Stimulated activated CD8-positive, alpha-beta memory T cell treated with anti-CD3 and anti-CD28 coated beads, Interleukin-15, amount 100 ng/mL, for 48 hours (primary cell): ENCODE data around the gene IQSEC1.

Source experiments
- DNase-seq, 2 donors: peaks; one replicate each; pipeline ENCODE4 v3.0.0-alpha.2; 2020; ENCODE audit warnings: low read depth in 2 of 2

IQSEC1 gene

DNA sequence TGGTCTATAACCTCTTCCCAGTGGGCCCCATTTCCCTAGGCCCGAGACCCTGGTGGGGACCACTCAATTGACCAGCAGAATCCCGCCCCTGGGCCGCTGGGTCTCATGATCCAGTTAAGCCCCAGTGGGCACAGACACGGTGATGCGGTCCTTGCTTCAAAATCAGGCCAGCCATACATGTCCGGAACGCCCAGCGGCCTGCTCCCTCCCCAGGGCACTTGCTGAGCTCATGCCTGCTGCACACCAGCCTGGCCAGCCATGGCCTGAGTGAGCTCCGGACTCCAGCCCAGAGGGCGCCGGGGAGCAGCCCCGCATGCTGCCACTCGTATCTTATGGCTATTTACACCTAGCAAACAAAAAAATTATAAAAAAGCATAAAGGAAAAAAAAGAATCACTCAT lies 34.4 kb upstream of the IQSEC1 start:
- DNase-seq = no peak

GRCh38 chr3:13106308-13107001 lies 33.2 kb upstream of the IQSEC1 start:
- DNase-seq = no peak

- no peak for DNase-seq
Measured at GRCh38 chr3:13105896-13106250, 32.6 kb upstream of the IQSEC1 start.

DNA sequence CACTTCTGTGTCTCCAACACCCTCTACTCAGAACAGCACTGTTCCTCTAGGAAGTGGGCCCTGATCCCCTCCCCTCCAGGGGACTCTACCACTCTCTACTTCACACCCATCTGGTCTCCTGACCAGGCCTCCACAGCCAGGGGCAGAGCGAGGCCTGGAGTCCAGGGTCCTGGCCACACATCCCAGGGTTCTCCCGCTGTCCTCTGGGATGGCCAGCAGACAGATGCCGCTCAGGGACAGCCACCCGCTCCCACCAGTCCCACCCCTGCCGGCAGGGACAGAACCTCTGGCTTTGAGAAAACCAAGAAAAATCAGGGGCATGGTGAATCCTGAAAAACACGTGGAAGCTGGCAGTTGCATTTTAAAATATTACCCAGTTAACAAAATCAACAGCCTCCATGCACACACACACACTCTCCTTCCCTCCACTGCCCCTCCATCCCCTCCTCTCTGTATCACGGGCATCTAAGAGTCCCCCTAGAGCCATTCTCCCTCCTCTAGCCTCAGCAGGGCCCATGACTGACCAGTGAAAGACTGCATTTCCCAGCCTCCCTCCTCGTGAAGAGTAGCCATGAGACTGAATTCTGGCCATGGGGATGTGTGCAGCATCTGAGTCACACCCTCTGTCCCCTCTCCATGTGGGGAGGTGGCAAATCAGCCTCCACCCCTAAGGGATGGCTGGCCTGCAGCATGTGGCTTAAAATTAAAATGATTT lies 32.1 kb upstream of the IQSEC1 start:
- DNase-seq = no peak

DNA sequence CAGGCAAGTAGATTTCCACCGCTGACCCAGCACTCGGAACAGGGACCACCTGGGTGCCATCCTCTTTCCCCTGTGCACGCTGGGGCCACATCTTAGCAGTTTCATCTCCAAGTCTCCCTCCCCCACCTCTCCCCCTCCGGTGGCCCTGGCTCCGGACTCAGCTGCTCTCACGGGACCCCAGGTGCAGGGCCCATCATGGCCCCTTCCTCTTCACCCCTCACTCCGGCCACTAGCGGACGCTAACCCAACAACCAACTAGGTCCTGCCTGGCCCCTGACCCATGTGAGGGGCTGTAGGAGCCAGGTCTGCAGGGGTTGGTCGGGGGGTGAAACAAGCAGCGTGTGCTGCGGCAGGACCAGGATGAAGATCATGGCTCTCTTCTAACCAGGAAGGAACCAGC lies 31.3 kb upstream of the IQSEC1 start:
- no peak for DNase-seq

DNA sequence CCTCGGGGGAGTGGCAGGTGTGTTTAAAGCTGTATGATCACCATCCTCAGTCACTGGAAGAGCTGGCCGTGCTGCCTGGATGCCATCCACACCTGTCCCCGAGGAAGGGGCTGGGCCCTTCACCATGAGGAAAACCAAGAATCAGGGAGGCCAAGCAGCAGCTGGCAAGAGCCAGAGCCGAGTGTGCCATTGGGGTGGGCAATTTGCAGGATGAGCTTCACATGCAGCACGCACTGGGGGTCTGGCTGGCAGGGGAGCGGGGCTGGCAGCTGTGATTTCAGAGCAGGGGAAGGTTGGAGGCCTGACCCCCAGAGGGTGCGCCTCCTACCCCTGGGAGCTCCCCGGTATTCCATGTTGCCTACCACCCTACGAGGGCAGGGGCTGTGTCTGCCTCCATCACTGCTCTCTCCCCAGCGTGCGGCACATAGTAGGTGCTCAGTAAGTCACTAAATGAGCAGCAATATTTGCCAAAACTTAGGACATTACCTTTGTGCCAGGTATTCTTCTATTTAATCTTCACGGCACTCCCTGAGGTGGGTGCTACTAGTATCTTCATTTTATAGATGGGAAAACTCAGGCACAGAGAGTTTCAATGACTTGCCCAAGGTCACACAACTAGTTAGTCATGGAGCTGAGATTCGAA lies 30.3 kb upstream of the IQSEC1 start:
- DNase-seq = no peak

- DNase-seq = no peak
Measured at GRCh38 chr3:13102386-13103345, 29.4 kb upstream of the IQSEC1 start.

DNA sequence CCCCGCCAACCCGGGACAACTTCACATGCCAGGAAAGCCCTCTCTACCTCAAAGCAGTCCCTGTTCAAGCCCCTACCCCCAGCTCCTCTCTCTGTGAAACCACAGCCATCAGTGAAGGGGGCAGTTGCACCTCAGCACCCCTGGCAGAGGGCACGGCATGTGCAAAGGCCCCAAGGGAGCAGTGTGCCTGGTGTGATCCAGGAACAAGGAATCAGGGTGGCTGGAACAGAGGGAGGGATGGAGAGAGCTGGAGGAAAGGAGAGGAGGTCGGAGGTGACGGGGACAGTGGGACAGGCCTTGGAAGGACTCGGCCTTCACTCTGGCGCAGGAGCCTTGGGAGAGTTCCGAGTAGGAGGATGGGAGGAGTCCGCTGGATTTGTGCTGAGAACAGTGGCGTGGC lies 26.5 kb upstream of the IQSEC1 start:
- DNase-seq = no peak

- no peak for DNase-seq
Measured at GRCh38 chr3:13098192-13098988, 25.2 kb upstream of the IQSEC1 start.

DNA sequence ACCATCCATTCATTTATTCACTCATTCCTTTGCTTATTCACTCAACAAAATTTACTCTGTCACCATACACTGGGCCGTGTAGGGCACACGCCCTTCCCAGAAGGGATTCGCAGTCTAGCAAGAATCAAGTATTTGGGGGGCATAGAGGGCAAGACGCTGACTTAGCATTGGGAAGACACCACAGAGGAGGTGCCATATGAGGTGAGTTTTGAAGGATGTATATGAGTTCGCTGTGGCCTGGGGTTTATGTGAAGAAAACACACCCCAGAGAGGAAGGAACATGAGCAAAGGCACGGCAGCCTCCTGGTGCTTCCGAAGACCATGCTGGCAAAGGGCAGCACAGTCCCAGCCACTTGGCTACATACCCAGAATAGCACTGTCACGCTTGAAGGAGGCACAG lies 23.1 kb upstream of the IQSEC1 start:
- no peak for DNase-seq

- no peak for DNase-seq
Measured at GRCh38 chr3:13095408-13095937, 22.2 kb upstream of the IQSEC1 start.

GRCh38 chr3:13093687-13094086 lies 20.5 kb upstream of the IQSEC1 start:
- DNase-seq = no peak

DNA sequence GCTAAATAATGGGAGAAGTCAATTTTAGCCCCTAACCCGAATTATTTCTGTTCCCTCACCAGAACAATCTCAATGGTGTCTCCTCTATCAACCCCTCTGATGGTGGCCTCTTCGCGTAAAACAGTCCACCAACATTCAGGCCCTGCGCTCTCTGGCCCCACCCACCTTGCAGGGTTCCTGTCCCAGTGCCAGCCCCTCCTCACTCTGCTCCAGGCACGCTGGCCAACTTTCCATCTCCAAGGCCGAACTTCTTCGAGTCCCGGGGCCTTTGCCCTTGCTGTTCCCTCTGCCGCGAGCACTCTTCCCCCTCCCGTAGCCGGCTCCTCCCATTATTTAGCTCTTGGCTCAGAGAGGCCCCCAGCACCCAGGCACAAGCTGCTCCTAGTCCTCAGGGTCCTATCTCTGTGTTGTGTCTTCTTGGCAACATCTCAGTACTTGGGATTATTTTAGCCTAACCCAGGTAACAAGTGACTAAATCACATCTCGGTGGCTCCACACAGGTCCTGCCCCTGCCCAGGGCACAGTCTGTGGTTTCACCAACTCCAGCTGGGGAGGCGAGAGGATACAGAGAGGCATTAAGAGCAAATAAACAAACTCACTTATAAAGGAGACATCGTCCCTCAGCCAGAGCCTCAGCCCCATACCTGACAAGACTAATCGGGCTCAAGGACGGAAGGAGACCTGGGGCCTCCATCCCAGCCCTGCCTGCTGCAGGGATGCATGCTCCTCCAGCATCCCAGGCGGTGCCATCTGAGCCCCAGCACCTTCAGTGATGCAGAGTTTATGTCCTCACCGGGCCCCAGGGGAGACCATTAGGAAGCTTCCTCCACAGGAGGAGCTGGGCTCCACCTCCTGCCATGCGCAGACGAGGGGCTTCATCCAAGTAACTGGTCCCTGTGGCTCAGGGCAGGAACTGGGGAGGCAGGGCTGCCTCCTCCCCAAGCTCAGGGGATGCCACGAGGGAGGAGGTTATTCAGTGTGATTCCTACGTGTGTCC lies 19.7 kb upstream of the IQSEC1 start:
- no peak for DNase-seq

DNA sequence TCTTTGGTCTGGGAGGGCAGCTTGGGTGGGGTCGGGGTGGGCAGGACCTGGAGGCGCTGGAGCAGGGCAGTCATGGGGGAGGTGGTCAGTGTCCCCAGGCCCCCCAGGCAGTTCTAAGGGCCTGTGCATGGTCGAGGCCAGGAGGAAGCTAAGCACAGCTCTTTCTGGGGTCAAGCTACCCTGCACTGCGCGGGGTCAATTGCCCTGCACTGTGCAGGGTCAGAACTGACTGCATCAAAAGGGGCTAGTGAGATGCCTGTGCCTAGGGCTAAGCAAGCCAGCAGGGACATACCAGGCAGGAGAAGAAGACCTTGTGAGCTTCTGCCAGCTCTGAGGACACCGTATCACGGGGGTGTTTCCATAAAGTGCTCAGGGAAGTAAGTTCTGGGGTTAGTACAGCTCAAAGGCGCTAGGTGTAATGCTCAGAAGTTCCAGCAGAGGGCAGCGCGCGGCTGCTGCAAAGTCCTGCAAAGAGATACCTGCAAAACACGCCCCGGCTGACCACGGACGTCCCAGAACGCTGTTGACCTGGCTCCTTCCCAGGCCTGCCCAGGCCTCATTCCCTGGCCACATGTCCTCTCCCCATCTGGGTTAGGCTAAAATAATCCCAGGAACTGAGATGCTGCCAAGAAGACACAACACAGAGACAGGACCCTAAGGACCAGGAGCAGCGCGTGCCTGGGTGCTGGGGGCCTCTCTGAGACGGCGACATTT lies 18.8 kb upstream of the IQSEC1 start:
- peak; percentile 56 to 64 for DNase-seq

GRCh38 chr3:13088028-13089006 lies 15.1 kb upstream of the IQSEC1 start:
- no peak for DNase-seq

- DNase-seq = no peak
Measured at GRCh38 chr3:13087320-13087990, 14.2 kb upstream of the IQSEC1 start.

DNA sequence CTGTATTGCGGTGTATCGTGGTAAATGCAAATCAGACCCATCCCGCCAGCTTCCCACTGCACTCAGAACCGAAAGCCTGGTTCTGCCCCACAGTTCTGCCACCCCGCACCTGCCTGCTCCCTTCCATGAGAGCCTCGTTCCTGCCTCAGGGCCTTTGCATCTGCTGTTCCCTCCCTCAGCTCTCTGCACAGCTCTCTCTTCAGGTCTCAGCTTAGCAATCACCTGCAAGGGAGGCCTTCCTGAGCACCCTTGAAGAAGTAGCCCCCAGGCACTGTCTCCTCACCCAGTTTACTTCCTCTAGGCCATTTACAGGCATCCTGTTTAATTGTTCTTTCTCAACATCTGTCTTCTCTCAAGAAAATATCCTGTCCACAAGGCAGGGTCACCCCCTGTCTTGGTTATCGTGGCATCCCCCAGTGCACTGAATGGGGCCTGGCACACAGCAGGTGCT lies 13.3 kb upstream of the IQSEC1 start:
- no peak for DNase-seq
